Mammary epithelial cell (primary cell): ENCODE data around the gene CPM.
"Not testable (repeated sequence)": the region's sequence is repeated elsewhere in the genome, so short reads cannot be mapped to it uniquely, and the experiment has no call there.

Experiments used
- EZH2 ChIP-seq: IDR thresholded peaks from 2 replicates; pipeline ENCODE4 v1.6.1; 2012; ENCODE audit warnings: low read length, inconsistent platforms, borderline replicate concordance
- TF ChIP-seq, protein P1 (sequence below), 2 donors: IDR thresholded peaks in 1 of 2; conservative IDR thresholded peaks in 1 of 2; 2 replicates each; pipeline ENCODE4 v1.5.1; 2011 to 2012; ENCODE audit warnings: inconsistent platforms in 2 of 2, low read length in 2 of 2, mild to moderate bottlenecking in 2 of 2, control low read depth in 1 of 2, low read depth in 1 of 2; ENCODE audit not compliant: insufficient read depth in 1 of 2; ENCODE audit errors: extremely low read depth in 1 of 2

DNA sequence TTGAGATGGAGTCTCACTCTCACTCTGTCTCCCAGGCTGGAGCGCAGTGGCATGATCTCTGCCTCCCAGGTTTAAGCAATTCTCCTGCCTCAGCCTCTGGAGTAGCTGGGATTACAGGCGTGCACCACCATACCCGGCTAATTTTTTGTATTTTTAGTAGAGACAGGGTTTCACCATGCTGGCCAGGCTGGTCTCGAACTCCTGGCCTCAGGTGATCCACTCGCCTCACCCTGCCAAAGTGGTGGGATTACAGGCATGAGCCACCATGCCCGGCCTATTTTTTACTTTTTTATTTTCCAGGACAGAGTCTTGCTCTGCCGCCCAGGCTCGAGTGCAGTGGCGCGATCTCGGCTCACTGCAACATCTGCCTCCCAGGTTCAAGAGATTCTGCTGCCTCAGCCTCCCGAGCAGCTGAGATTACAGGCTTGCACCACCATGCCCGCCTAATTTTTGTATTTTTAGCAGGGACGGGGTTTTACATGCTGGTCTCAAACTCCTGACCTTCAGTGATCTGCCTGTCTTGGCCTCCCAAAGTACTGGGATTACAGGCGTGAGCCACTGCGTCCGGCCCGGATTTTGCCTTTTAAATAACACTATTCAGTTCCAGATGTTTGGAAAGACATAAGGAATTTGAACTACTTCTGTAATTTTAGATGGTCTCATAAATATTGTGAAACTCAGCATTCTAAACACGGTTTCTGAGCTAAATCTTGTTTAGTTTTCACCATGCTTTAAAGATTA lies 129.9 kb downstream of the CPM start:
- TF ChIP-seq EZH2 = not testable (repeated sequence)
- TF ChIP-seq, protein P1, sequence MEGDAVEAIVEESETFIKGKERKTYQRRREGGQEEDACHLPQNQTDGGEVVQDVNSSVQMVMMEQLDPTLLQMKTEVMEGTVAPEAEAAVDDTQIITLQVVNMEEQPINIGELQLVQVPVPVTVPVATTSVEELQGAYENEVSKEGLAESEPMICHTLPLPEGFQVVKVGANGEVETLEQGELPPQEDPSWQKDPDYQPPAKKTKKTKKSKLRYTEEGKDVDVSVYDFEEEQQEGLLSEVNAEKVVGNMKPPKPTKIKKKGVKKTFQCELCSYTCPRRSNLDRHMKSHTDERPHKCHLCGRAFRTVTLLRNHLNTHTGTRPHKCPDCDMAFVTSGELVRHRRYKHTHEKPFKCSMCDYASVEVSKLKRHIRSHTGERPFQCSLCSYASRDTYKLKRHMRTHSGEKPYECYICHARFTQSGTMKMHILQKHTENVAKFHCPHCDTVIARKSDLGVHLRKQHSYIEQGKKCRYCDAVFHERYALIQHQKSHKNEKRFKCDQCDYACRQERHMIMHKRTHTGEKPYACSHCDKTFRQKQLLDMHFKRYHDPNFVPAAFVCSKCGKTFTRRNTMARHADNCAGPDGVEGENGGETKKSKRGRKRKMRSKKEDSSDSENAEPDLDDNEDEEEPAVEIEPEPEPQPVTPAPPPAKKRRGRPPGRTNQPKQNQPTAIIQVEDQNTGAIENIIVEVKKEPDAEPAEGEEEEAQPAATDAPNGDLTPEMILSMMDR (conservative IDR thresholded peaks at IDR 0.05 in 1 of 2, IDR thresholded peaks at IDR 0.05 in 1 of 2; ENCODE audit: extremely low read depth in 1 of 2, insufficient read depth in 1 of 2, low read depth in 1 of 2, low read length in 2 of 2) = not testable (repeated sequence)
